Smooth muscle cell (in vitro differentiated cells): ENCODE results near the gene RNF215. TPM values are rescaled to one million over a fixed set of nuclear protein-coding genes. Genes with fewer than 3 reads are reported as not detected.

Experiments
- DNase-seq: peaks from one replicate; lab custom pipeline; 2025; ENCODE audit not compliant: unreplicated experiment; lab: John Stamatoyannopoulos, UW
- H2AFZ ChIP-seq: fragments of 200-600 bp; sonication (generic); 2 replicates; pipeline ENCODE4 v1.6.0; 2016; ENCODE audit warnings: antibody characterized with exemption, low read depth, mild to moderate bottlenecking
- H3F3A ChIP-seq: fragments of 200-600 bp; sonication (generic); 2 replicates; pipeline ENCODE4 v1.6.0; 2017; ENCODE audit warnings: antibody characterized with exemption, low read depth
- H3K27ac ChIP-seq: fragments of 200-600 bp; sonication (generic); 2 replicates; pipeline ENCODE4 v1.5.1; 2016; ENCODE audit warnings: low read depth, mild to moderate bottlenecking
- H3K27me3 ChIP-seq: fragments of 200-600 bp; sonication (generic); 2 replicates; pipeline ENCODE4 v1.6.1; 2016; ENCODE audit warnings: low read depth, mild to moderate bottlenecking
- H3K36me3 ChIP-seq: fragments of 200-600 bp; sonication (generic); 2 replicates; pipeline ENCODE4 v1.5.1; 2016; ENCODE audit warnings: low read depth
- H3K4me1 ChIP-seq: fragments of 200-600 bp; sonication (generic); 2 replicates; pipeline ENCODE4 v1.5.1; 2016; ENCODE audit warnings: low read depth
- H3K4me2 ChIP-seq: fragments of 200-600 bp; sonication (generic); 2 replicates; pipeline ENCODE4 v1.6.0; 2016; ENCODE audit warnings: mild to moderate bottlenecking
- H3K4me3 ChIP-seq: fragments of 200-600 bp; sonication (generic); 2 replicates; pipeline ENCODE4 v1.5.1; 2016; ENCODE audit warnings: mild to moderate bottlenecking
- H3K79me2 ChIP-seq: fragments of 200-600 bp; sonication (generic); 2 replicates; pipeline ENCODE4 v1.6.0; 2016; ENCODE audit warnings: low read depth, mild to moderate bottlenecking
- H3K9ac ChIP-seq: fragments of 200-600 bp; sonication (generic); 2 replicates; pipeline ENCODE4 v1.6.0; 2016; ENCODE audit warnings: low read depth
- H3K9me3 ChIP-seq: fragments of 200-600 bp; sonication (generic); replicated peaks from 2 replicates; pipeline ENCODE4 v1.5.1; 2016; ENCODE audit warnings: low read depth
- H4K20me1 ChIP-seq: fragments of 200-600 bp; sonication (generic); 2 replicates; pipeline ENCODE4 v1.6.0; 2016; ENCODE audit warnings: low read depth
- CTCF ChIP-seq: fragments of 200-600 bp; sonication (generic); IDR thresholded peaks from 2 replicates; pipeline ENCODE4 v1.5.1; 2017; ENCODE audit warnings: borderline replicate concordance, mild to moderate bottlenecking, antibody characterized with exemption; ENCODE audit not compliant: insufficient read depth, poor library complexity, severe bottlenecking
- WGBS: methylation state at CpG from one replicate; pipeline ENCODE4 v1.1.7; 2016; ENCODE audit warnings: low lambda C conversion rate; 5-methylcytosine and 5-hydroxymethylcytosine counted together
- polyA plus RNA-seq: library from polyadenylated mRNA; unstranded; fragments of >200 nt; fragmentation: Nextera tagmentation; extraction: Ambion mirVana; gene quantifications from 2 replicates; pipeline ENCODE4 v1.2.1, GENCODE V29; 2016
- small RNA-seq: library from RNA; depleted of rRNA; stranded (forward); fragments of <200 nt; gene quantifications from one replicate; pipeline ENCODE3, GENCODE V24; 2014
- total RNA-seq: library from RNA; depleted of rRNA; stranded (reverse); fragments of >200 nt; gene quantifications from 2 replicates; pipeline ENCODE4 v1.2.3, GENCODE V29; 2014

Gene RNF215
- total and polyA plus RNA-seq, 2 experiments from 2014 or later: 5.9 to 11.6 TPM

GRCh38 chr22:30332551-30332950, 54.7 kb downstream of the RNF215 start:
- Histone ChIP-seq H3K4me2 (no peak overlapping the region), H3K9ac (no peak overlapping the region), H3K36me3 (peaks cover 18% of the 10 kb centered on the region), H3K4me1 (peaks cover 2% of the 10 kb centered on the region), H4K20me1 (peaks cover 3% of the 10 kb centered on the region), H3K79me2 (no peaks in the 10 kb centered on the region), H3F3A (peaks cover 11% of the 10 kb centered on the region), H3K27ac (no peak overlapping the region), H3K4me3 (no peak overlapping the region), H2AFZ (no peak overlapping the region), H3K9me3 (no peaks in the 10 kb centered on the region), H3K27me3 (no peaks in the 10 kb centered on the region)
- 95% methylated on average over 5 of the region's 5 CpGs for WGBS
- no peak for TF ChIP-seq CTCF
- no peak for DNase-seq

Small RNA genes within 50 kb of the gene (small RNA-seq; reads per million reads assigned to genes)
- gene AC004832.3 (not detected), gene RNU6-564P (not detected)

Other genes starting within 250 kb of the RNF215 start
- gene LIF, start 140.7 kb downstream of the RNF215 start, total RNA-seq: 29.9 and 40.6 TPM in 2 replicates
- gene LIF, start 140.7 kb downstream of the RNF215 start, polyA plus RNA-seq: 28.9 and 31.2 TPM in 2 replicates
- gene OSM, start 120.6 kb downstream of the RNF215 start, total RNA-seq: 0.27 and 1.5 TPM in 2 replicates
- gene OSM, start 120.6 kb downstream of the RNF215 start, polyA plus RNA-seq: 0.14 and 1.0 TPM in 2 replicates
- gene CASTOR1, start 97.9 kb downstream of the RNF215 start, total RNA-seq: 9.8 and 16.1 TPM in 2 replicates
- 21.8 and 22.6 TPM in 2 replicates for gene CASTOR1, start 97.9 kb downstream of the RNF215 start, polyA plus RNA-seq
- gene TBC1D10A, start 60.5 kb downstream of the RNF215 start, total RNA-seq: 16.8 and 23.0 TPM in 2 replicates
- 51.1 and 57.6 TPM in 2 replicates for gene TBC1D10A, start 60.5 kb downstream of the RNF215 start, polyA plus RNA-seq
- gene SF3A1, start 30.5 kb downstream of the RNF215 start, total RNA-seq: 46.0 and 55.0 TPM in 2 replicates
- gene SF3A1, start 30.5 kb downstream of the RNF215 start, polyA plus RNA-seq: 86.7 and 86.9 TPM in 2 replicates
- gene CCDC157, start 30.4 kb downstream of the RNF215 start, total RNA-seq: 1.5 and 4.8 TPM in 2 replicates
- 2.5 and 6.0 TPM in 2 replicates for gene CCDC157, start 30.4 kb downstream of the RNF215 start, polyA plus RNA-seq
- gene SEC14L2, start 9.6 kb upstream of the RNF215 start, total RNA-seq: 7.9 and 15.1 TPM in 2 replicates
- gene SEC14L2, start 9.6 kb upstream of the RNF215 start, polyA plus RNA-seq: 8.0 and 8.2 TPM in 2 replicates
- 14.3 and 14.4 TPM in 2 replicates for gene MTFP1, start 38.4 kb upstream of the RNF215 start, total RNA-seq
- gene MTFP1, start 38.4 kb upstream of the RNF215 start, polyA plus RNA-seq: 30.9 and 31.3 TPM in 2 replicates
- not detected in 2 replicates for gene SEC14L3, start 84.6 kb upstream of the RNF215 start, total RNA-seq
- gene SEC14L3, start 84.6 kb upstream of the RNF215 start, polyA plus RNA-seq: 0.09 TPM in 1 of 2 replicates, not detected in the other
- gene SEC14L4, start 118.3 kb upstream of the RNF215 start, total RNA-seq: not detected in 2 replicates
- gene SEC14L4, start 118.3 kb upstream of the RNF215 start, polyA plus RNA-seq: not detected in 2 replicates
- 0.09 and 0.13 TPM in 2 replicates for gene SEC14L6, start 159.3 kb upstream of the RNF215 start, total RNA-seq
- not detected in 2 replicates for gene SEC14L6, start 159.3 kb upstream of the RNF215 start, polyA plus RNA-seq
- not detected in 2 replicates for gene GAL3ST1, start 187.3 kb upstream of the RNF215 start, total RNA-seq
- gene GAL3ST1, start 187.3 kb upstream of the RNF215 start, polyA plus RNA-seq: 0.35 and 0.78 TPM in 2 replicates
- 27.4 and 35.6 TPM in 2 replicates for gene PES1, start 204.5 kb upstream of the RNF215 start, total RNA-seq
- gene PES1, start 204.5 kb upstream of the RNF215 start, polyA plus RNA-seq: 52.7 and 59.4 TPM in 2 replicates
- gene TCN2, start 219.8 kb upstream of the RNF215 start, total RNA-seq: 3.4 and 5.2 TPM in 2 replicates
- gene TCN2, start 219.8 kb upstream of the RNF215 start, polyA plus RNA-seq: 3.1 and 3.3 TPM in 2 replicates
- 3.6 and 5.0 TPM in 2 replicates for gene SLC35E4, start 248.4 kb upstream of the RNF215 start, total RNA-seq
- 4.1 and 7.2 TPM in 2 replicates for gene SLC35E4, start 248.4 kb upstream of the RNF215 start, polyA plus RNA-seq